Central memory CD8-positive, alpha-beta T cell (primary cell): ENCODE data around the gene ZNF14.
"Not testable (repeated sequence)": the region's sequence is repeated elsewhere in the genome, so short reads cannot be mapped to it uniquely, and the experiment has no call there.

Experiments used
- ATAC-seq: fragments of 150-1000 bp; cut with Tn5 transposase; replicated peaks from 2 replicates; pipeline ENCODE4 v1.10.0; 2022; ENCODE audit warnings: mild to moderate bottlenecking, moderate FRiP score, moderate number of reproducible peaks; ENCODE audit not compliant: poor library complexity, severe bottlenecking; ENCODE audit errors: extremely low read depth
- DNase-seq, 2 donors: peaks; one replicate each; pipeline ENCODE4 v3.0.0; 2021; ENCODE audit warnings: low spot score in 2 of 2
- H3K27ac Mint-ChIP-seq: one replicate; pipeline ENCODE4 v1.8.0; 2022; ENCODE audit warnings: low read depth, mild to moderate bottlenecking, moderate library complexity, mixed read lengths
- H3K27me3 Mint-ChIP-seq: one replicate; pipeline ENCODE4 v1.8.0; 2022; ENCODE audit warnings: mixed read lengths
- H3K36me3 Mint-ChIP-seq: one replicate; pipeline ENCODE4 v1.8.0; 2022; ENCODE audit warnings: mild to moderate bottlenecking, moderate library complexity, mixed read lengths; ENCODE audit not compliant: insufficient read depth
- H3K4me1 Mint-ChIP-seq: one replicate; pipeline ENCODE4 v1.8.0; 2022; ENCODE audit warnings: mixed read lengths
- H3K4me3 Mint-ChIP-seq: one replicate; pipeline ENCODE4 v1.8.0; 2022; ENCODE audit warnings: mild to moderate bottlenecking, moderate library complexity, mixed read lengths
- H3K9me3 Mint-ChIP-seq: one replicate; pipeline ENCODE4 v1.8.0; 2022; ENCODE audit warnings: mixed read lengths

ZNF14 gene

GRCh38 chr19:19732579-19733501, at the start of gene ZNF14:
TSS of gene ZNF14 (minus strand) at chr19:19733112. CDS start at chr19:19732958, 154 bp downstream.
- Mint-ChIP-seq H3K9me3 (no peaks in the 10 kb centered on the region), H3K27ac (peak within 1 kb of the TSS; percentile 97), H3K27me3 (no peaks in the 10 kb centered on the region), H3K4me1 (peaks cover 32% of the 10 kb centered on the region), H3K36me3 (peaks cover 27% of the 10 kb centered on the region), H3K4me3 (peak within 1 kb of the TSS; percentile 99)
- ATAC-seq (peak; percentile 99), DNase-seq (peak; percentile 83 to 86)

- not testable (repeated sequence) for H3K4me3 Mint-ChIP-seq, H3K9me3 Mint-ChIP-seq, H3K27me3 Mint-ChIP-seq, ATAC-seq, H3K27ac Mint-ChIP-seq, DNase-seq
- Mint-ChIP-seq H3K4me1 (peaks cover 55% of the 10 kb centered on the region), H3K36me3 (peaks cover 17% of the 10 kb centered on the region)
Observed at GRCh38 chr19:19781791-19782190, 48.9 kb upstream of the ZNF14 start.

GRCh38 chr19:19778666-19779065, 45.8 kb upstream of the ZNF14 start:
- H3K27me3 Mint-ChIP-seq, result no peaks in the 10 kb centered on the region
- DNase-seq (no peak), ATAC-seq (no peak)
- peak overlapping the region; percentile 93 for H3K4me3 Mint-ChIP-seq
- peaks cover 8% of the 10 kb centered on the region for H3K36me3 Mint-ChIP-seq
- peaks cover 52% of the 10 kb centered on the region for H3K4me1 Mint-ChIP-seq
- H3K27ac Mint-ChIP-seq, result peak overlapping the region; percentile 26
- H3K9me3 Mint-ChIP-seq, result no peaks in the 10 kb centered on the region

- no peaks in the 10 kb centered on the region for H3K9me3 Mint-ChIP-seq
- H3K4me3 Mint-ChIP-seq, result peak overlapping the region; percentile 93
- peaks cover 47% of the 10 kb centered on the region for H3K4me1 Mint-ChIP-seq
- peaks cover 8% of the 10 kb centered on the region for H3K36me3 Mint-ChIP-seq
- H3K27me3 Mint-ChIP-seq, result no peaks in the 10 kb centered on the region
- ATAC-seq, result no peak
- DNase-seq, result no peak
- H3K27ac Mint-ChIP-seq, result peak overlapping the region; percentile 26
Observed at GRCh38 chr19:19777692-19778091, 44.8 kb upstream of the ZNF14 start.

- no peaks in the 10 kb centered on the region for H3K27me3 Mint-ChIP-seq
Observed at GRCh38 chr19:19776206-19777008, 43.5 kb upstream of the ZNF14 start.

GRCh38 chr19:19775891-19776205, 42.9 kb upstream of the ZNF14 start:
- peaks cover 35% of the 10 kb centered on the region for H3K4me1 Mint-ChIP-seq
- DNase-seq, result no peak

More at GRCh38 chr19:19776206-19777008, 43.5 kb upstream of the ZNF14 start:
- H3K36me3 Mint-ChIP-seq, result peaks cover 8% of the 10 kb centered on the region
- ATAC-seq (peak; percentile 100), DNase-seq (peak; percentile 84 to 87)
- peak overlapping the region; percentile 93 for H3K4me3 Mint-ChIP-seq
- H3K4me1 Mint-ChIP-seq, result peaks cover 35% of the 10 kb centered on the region
- H3K27ac Mint-ChIP-seq, result peak overlapping the region; percentile 95
- H3K9me3 Mint-ChIP-seq, result no peaks in the 10 kb centered on the region

GRCh38 chr19:19774354-19775033, 41.6 kb upstream of the ZNF14 start:
- Mint-ChIP-seq H3K9me3 (no peaks in the 10 kb centered on the region), H3K4me3 (peak overlapping the region; percentile 93), H3K36me3 (peaks cover 8% of the 10 kb centered on the region), H3K4me1 (peaks cover 30% of the 10 kb centered on the region), H3K27ac (no peak overlapping the region), H3K27me3 (no peaks in the 10 kb centered on the region)
- ATAC-seq (no peak), DNase-seq (no peak)

More at GRCh38 chr19:19775891-19776205, 42.9 kb upstream of the ZNF14 start:
- no peaks in the 10 kb centered on the region for H3K9me3 Mint-ChIP-seq
- peaks cover 8% of the 10 kb centered on the region for H3K36me3 Mint-ChIP-seq
- peak overlapping the region; percentile 93 for H3K4me3 Mint-ChIP-seq
- no peaks in the 10 kb centered on the region for H3K27me3 Mint-ChIP-seq
- peak; percentile 7 for ATAC-seq
- peak overlapping the region; percentile 95 for H3K27ac Mint-ChIP-seq

- H3K27me3 Mint-ChIP-seq, H3K36me3 Mint-ChIP-seq, H3K4me3 Mint-ChIP-seq: not testable (repeated sequence)
Observed at GRCh38 chr19:19771963-19772362, 39.1 kb upstream of the ZNF14 start.

GRCh38 chr19:19769971-19770370, 37.1 kb upstream of the ZNF14 start:
- not testable (repeated sequence) for H3K4me1 Mint-ChIP-seq, H3K4me3 Mint-ChIP-seq, DNase-seq, H3K27ac Mint-ChIP-seq, H3K27me3 Mint-ChIP-seq, H3K9me3 Mint-ChIP-seq, ATAC-seq, H3K36me3 Mint-ChIP-seq

More at GRCh38 chr19:19771963-19772362, 39.1 kb upstream of the ZNF14 start:
- not testable (repeated sequence) for H3K9me3 Mint-ChIP-seq, H3K27ac Mint-ChIP-seq, DNase-seq, ATAC-seq
- H3K4me1 Mint-ChIP-seq, result peaks cover 13% of the 10 kb centered on the region

- no peak overlapping the region for H3K4me3 Mint-ChIP-seq
Observed at GRCh38 chr19:19758164-19758563, 25.3 kb upstream of the ZNF14 start.

GRCh38 chr19:19752760-19753403, 20.0 kb upstream of the ZNF14 start:
- H3K9me3 Mint-ChIP-seq, result no peaks in the 10 kb centered on the region
- no peak overlapping the region for H3K27ac Mint-ChIP-seq
- H3K4me3 Mint-ChIP-seq, result no peak overlapping the region
- no peaks in the 10 kb centered on the region for H3K4me1 Mint-ChIP-seq
- no peaks in the 10 kb centered on the region for H3K27me3 Mint-ChIP-seq
- H3K36me3 Mint-ChIP-seq, result peaks cover 2% of the 10 kb centered on the region
- ATAC-seq (no peak), DNase-seq (no peak)

More at GRCh38 chr19:19758164-19758563, 25.3 kb upstream of the ZNF14 start:
- H3K4me1 Mint-ChIP-seq, result no peaks in the 10 kb centered on the region
- no peaks in the 10 kb centered on the region for H3K27me3 Mint-ChIP-seq
- peaks cover 2% of the 10 kb centered on the region for H3K36me3 Mint-ChIP-seq
- DNase-seq (no peak), ATAC-seq (no peak)
- no peak overlapping the region for H3K27ac Mint-ChIP-seq
- no peaks in the 10 kb centered on the region for H3K9me3 Mint-ChIP-seq

GRCh38 chr19:19751846-19752245, 18.9 kb upstream of the ZNF14 start:
- H3K27ac Mint-ChIP-seq, result no peak overlapping the region
- H3K4me1 Mint-ChIP-seq, result no peaks in the 10 kb centered on the region
- H3K4me3 Mint-ChIP-seq, result no peak overlapping the region
- no peaks in the 10 kb centered on the region for H3K27me3 Mint-ChIP-seq
- H3K9me3 Mint-ChIP-seq, result no peaks in the 10 kb centered on the region
- ATAC-seq, result no peak
- DNase-seq, result no peak
- peaks cover 2% of the 10 kb centered on the region for H3K36me3 Mint-ChIP-seq
